Hematopoietic multipotent progenitor cell (in vitro differentiated cells): Measurements from ENCODE around the gene SPCS3. TPM values are rescaled to one million over a fixed set of nuclear protein-coding genes. Genes with fewer than 3 reads are reported as not detected.
A peak's percentile ranks its signal among the peaks of the same experiment; 100 is the strongest.

ENCODE experiments used
- DNase-seq, 3 donors: peaks; one replicate each; pipeline ENCODE4 v3.0.0-alpha.2; 2011 to 2015; ENCODE audit warnings: low read depth in 2 of 3, low spot score in 2 of 3
- total RNA-seq: library from RNA; depleted of rRNA; stranded (reverse); fragments of >200 nt; gene quantifications from one replicate; pipeline ENCODE4 v1.2.3, GENCODE V29; 2012

The SPCS3 gene
- total RNA-seq, 1 donor: 55.7 TPM

GRCh38 chr4:176302283-176303275 is 17.2 kb upstream of the SPCS3 start:
- no peak for DNase-seq

DNA sequence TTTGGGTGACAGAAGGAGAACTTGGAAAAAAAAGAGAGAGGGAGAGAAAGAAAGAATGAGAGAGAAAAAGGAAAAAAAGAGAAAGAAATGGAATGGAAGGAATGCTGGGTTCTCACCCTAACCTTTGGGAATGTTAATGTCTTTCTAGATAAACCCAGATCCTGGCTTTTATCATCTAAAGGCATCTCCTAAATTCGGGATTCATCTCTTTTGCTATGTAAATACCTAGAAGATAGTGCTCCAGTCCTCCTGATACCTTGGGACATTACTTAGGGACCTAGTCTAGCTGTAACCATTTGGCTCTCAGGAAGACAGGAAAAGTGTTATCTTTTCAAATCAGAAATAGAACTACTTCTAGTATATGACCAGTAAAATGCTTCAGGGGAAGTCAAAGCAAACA is 15.8 kb upstream of the SPCS3 start:
- DNase-seq: no peak

DNA sequence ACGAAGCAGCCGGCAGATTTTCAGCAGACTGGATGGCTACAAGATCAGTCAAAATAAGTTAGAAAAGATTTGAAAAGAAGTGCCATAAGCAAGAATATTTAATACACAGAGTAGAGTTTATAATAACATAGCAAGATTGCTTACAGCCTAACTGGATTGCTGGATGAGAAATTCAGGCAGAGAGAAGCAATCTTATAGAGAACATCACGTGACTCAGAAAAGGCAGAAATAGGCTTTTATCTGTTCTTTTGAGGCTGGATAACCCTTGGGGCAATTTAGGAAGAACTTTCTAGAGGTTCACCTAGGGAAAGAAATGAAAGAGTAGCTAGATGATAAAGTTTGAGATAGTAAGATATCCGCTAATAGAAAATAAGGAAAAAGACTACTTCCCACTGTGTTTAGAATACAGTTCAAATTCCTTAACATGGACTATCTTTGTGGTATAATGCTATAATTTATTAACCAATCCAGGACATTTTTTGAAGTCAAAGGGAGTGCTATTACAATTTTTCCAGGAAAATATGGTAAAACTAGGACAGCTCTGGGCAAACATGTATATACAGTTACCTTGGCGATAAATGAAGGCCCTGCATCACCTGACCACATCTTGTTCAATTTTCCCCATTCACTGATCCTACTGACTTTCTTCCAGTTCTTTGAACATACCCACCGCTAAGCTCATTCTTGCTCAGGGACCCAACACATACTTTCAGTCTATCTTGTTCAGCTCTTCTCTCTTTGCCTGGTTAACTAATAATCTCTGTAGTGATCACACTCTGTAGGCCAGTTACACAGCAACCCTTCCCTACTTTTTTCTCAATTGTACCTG is 12.7 kb upstream of the SPCS3 start:
- DNase-seq: no peak

DNA sequence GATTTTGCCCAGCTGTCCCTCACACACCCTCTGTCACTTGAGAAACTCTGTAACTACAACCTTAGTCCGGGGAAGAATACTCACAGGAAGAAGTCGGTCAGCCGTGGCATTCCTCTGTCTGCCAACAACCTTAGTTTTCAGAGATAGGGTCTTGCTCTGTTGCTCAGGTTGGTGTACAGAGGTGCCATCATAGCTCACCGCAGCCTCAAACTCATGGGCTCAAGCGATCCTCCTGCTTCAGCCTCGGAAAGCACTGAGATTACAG is 12.2 kb upstream of the SPCS3 start:
- no peak for DNase-seq

DNA sequence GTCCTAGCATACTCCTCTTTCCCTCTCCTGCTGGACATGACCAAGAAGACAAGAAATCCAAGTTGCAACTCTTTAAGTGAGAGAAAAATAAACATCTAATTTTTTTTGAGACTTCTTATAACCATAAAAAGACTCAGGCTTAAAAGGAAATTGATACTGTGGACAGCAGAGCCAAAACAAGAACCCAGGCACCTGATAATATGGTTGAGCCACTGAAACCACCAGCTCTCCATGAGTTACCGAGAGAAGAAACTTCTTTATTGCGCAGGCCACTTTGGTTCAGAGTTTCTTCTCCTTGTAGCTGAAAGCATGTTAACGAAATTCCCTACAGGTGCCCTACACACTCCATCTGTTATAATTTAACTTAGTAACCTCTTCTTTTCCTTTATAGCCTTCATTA is 11.3 kb upstream of the SPCS3 start:
- no peak for DNase-seq

DNA sequence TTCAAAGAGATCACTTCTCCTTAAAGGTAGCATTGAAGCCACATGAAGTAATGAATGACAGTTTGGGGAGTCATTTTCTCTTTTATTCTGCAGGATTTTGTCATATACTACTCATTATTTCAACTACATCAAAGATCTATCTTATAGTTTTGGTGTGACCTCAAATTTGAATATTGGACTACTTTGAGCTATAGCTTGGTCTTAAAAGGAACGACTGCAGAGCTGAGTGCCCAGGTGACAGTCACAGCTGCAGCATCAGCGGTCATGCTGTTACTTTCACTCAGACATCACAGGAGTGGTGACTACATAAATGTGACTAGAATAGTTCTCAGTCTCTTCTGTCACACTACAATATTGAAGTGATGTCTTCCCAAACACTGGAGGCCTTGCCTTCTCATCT is 10.7 kb upstream of the SPCS3 start:
- no peak for DNase-seq

DNA sequence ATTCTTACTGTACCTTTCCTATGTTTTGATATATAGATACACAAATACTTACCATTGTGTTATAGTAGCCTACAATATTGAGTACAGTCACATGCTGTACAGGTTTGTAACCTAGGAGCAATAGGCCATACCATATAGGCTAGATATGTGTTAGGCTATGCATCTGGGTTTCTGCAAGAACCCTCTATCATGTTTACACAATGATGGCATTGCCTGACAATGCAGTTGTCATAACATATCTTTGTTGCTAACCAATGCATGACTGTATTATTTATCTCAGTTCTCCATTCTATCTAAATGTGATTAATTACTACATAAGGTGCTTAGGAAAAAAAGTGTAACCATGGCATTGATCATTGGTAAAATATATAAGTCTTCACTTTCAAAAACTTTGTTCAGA is 10.0 kb upstream of the SPCS3 start:
- no peak for DNase-seq

DNA sequence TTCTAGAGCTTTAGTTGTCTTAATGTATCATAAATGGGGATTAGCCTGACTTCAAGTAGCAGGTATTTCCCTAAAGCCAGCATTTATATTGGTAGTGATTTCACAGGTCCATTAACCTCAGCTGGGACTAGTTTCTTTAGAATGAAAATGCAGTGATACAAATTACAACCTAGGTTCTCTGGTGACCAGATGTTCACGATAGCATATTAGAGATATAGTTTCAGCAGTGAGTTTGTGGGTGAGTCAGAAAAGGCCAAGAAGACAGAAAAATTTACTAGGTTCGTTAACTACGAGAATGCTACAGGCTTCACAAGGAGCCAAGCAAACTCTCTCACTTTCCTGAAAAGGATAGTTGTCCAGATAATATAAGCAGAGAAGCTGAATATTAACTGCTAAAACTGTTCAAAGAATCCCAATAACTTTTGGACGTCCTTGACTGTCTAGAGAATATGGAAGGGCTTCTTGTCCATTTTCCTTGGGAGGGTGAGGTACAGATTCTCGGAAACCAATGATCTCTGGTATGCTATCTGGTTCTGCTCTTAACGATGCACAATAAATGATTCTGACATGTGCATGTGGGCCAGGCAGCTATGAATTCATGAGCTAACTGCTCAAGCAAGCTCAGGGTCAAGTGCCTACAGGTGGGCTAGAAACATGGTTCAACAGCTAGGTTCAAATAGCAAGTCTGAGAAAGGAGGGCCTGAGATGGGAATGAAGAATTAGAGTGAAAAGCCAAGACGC is 6.0 kb upstream of the SPCS3 start:
- no peak for DNase-seq

- no peak for DNase-seq
Observed at GRCh38 chr4:176319151-176319703, 539 bp upstream of the SPCS3 start.

GRCh38 chr4:176320340-176320975 is 692 bp downstream of the SPCS3 start:
- peak; percentile 72 to 93 (median 93) for DNase-seq

GRCh38 chr4:176320976-176321361 is 1.2 kb downstream of the SPCS3 start:
- DNase-seq: no peak

GRCh38 chr4:176321589-176321988 is 1.8 kb downstream of the SPCS3 start:
- no peak for DNase-seq

GRCh38 chr4:176323511-176324160 is 3.9 kb downstream of the SPCS3 start:
- DNase-seq: no peak

DNA sequence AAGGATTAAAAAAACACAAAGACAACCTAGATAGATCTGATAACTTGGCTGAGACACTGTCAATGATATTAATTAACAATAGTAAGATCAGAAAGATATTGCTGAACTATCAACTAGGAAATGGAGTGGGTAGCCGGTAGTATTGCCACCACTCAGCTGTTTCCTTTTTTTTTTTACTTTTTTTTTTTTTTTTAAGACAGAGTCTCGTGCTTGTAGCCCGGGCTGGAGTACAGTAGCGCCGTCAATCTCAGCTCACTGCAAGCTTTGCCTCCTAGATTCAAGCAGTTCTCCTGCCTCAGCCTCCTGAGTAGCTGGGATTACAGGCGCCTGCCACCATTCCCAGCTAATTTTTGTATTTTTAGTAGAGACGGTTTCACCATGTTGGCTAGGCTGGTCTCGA is 5.1 kb downstream of the SPCS3 start:
- DNase-seq: peak in 1 of 3 donors; percentile 25

DNA sequence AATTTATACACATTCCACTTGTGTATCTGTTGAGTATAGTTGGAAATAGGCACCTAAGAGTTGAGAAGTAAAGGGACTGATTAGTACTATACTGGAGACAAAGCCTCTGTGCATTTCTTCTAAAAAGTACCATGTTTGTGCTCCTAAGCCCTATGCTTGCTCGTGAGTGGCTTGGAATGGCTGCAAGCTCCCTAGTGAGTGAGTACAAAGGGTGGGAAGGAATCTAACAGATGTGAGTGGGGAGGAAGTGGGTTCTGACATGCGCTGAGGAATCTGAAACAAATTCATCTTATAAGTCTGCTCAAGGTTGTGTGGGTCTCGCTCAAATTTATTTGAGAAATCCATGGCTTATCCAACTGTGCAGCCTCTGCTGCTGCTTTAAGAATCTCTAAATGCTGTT is 13.3 kb downstream of the SPCS3 start:
- no peak for DNase-seq

GRCh38 chr4:176334066-176334465 is 14.3 kb downstream of the SPCS3 start:
- no peak for DNase-seq

GRCh38 chr4:176335421-176335820 is 15.7 kb downstream of the SPCS3 start:
- DNase-seq: no peak

DNA sequence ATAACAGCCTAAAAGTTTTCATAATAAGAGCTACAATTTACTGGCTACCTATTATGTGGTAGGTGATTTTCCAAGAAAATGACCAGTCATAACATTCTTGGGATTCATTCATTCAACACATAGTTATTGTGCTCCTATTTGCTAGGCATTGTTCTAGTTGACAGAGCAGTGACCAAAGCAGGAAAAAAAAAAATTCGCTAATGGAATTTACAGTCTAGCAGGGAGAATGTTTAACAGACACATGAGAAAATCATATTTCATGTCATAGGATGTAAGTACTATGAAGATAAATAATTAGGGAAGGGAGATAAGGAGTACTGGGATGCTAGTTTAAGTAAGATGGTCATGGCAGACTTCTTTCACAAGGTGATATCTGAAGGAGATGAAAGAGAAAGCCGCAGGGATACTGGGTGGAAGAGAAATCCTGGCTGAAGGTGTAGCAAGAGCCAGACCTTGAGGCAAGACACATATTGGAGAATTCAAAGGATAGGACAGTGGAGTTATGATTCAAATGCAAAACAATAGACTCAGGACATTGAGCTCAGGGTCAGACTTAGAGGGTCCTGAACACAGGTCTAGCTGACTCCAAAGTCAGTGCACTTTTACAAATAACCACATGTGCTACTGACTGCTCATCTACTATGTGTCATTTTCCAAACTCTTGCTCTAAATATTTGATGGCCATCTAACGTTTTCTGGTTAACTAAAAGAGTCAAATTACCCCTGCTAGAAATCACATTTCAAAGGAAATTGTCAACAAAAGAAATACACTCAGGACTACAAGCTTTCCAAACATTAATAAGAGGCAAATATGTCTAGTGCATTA is 20.4 kb downstream of the SPCS3 start:
- no peak for DNase-seq
